ENCODE data around the gene RELN.

The RELN gene

DNA sequence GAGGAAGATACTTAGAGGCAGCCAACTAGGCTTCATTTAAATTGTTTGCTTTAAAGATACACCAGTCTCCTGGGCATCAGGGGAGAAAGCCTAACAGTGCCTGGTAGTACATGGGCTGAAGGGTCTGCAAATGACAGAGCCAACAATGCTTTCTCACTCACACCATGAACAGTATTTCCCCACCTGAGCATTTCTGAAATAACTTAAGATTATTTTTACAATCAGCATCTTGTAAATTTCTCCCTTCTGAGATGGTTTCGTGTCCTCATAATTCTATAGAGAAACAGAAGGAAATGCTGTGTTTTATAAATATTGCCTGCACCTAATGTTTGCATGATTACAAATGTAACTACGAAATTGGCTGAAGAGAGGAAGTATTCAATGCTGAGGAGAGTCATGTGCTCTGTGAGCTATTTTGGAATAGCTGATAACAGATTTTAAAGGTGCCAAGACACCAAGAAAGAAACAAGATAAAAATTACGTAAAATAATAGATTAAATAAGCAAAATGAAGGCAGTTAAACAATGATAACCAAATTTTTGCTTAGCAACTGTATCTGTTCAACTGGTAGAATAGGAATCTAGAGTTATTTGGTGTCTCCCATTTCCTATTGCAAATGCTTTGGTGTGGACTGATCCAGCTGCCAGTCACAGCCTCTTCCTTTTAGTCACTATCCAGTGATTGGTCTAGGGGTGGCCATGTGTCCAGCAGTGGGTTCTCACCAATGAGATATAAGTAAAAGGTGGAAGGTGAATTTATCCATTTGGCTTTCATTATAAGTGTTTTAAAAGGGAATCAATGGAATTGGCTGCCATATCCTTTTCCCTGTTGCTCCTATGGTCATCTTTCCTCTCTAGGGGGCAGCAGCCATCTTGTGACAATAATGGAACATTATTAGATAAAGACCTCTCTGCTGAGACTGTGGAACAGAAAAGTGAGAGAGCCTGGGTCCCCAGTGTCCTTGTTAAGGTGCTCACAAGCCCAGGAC, 375.5 kb downstream of the RELN start:
- DNase-seq, result peak; percentile 66

DNA sequence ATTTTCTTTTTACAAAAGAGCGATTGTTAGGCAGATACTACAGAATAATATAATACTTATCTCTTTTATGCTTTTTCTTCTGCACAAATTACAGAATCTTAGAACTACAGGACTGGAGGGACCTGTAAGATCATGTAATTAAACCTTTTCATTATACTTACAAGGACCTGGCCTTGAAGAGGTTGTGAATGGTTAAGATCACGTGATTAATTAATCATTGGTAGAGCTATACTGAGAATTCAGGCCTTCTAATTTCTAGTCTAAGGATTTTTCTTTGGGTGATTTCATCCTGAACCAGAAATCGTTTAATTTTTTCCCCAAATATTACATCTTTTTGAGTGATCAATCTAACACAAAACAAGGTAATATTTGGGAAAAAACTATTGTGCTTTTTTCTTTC, 379.7 kb downstream of the RELN start:
- no peak for DNase-seq

- peak; percentile 37 for DNase-seq
Observed at GRCh38 chr7:103605640-103606039, 383.8 kb downstream of the RELN start.

DNA sequence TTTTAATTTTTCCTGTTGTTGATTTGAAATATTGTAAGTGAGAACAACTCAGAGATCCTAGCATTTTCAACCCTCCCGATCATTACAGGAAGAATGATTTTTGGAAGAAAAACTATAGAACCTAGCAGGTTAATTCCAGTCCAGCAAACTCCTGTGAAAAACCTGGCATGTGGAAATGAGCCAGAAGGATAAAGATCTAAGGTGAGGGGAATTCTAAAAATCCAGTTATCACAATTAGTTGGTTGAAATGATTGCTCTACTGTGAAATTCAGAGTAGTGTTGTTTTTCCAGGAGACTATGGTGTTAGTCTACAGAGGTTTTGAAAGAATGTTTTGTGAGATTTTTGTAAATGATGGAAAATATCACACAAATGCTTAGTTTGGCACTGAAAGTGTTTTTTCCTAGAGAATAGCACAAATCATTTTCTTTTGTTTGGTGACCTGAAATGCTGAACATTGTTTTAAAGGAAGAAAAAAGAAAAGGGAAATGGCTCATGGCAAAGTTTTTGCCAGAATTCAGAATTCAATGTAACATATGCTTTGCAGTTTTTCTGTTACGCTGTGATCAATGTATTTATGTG, 391.0 kb downstream of the RELN start:
- DNase-seq, result no peak

GRCh38 chr7:103597606-103598005, 391.9 kb downstream of the RELN start:
- DNase-seq, result no peak

GRCh38 chr7:103594186-103594585, 395.3 kb downstream of the RELN start:
- DNase-seq, result no peak

- DNase-seq, result no peak
Observed at GRCh38 chr7:103593691-103594090, 395.8 kb downstream of the RELN start.

DNA sequence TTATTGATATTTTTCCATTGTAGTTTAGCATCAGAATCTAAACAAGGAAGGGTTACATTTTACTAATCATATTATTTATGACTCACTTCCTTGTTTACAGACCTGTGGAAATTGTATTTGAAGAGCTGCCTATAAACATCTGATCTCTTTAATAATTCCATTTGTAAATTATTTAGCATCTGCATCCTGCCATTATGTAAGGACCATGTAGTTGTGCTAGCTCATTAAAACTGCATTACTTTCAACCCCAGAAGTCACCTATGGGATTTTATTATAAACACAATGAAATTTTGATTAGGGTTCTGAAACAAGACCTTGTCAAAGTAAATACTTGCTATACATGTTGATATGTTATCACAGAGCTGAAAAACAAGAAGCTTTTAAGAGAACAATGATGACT, 396.6 kb downstream of the RELN start:
- DNase-seq, result no peak

- no peak for DNase-seq
Observed at GRCh38 chr7:103592187-103592586, 397.3 kb downstream of the RELN start.

- no peak for DNase-seq
Observed at GRCh38 chr7:103580031-103580430, 409.4 kb downstream of the RELN start.

DNA sequence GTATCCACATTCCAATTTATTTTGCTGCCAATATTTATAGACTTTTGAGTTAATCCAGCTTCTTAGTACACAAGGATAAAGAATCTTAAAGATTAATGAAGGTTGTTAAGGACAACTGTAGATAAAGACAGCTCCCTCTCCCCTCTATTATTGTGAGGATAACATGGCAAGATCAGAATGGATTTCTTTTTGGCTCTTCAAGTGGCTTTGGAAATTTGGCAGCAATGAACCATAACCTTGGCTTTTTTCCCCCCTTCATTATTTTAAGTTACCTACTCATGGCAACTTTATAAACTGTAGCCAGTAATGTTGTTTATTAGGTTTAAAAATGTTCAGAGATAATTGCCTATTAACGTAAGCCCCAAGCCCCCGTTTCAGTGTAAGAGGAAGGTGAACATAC, 412.4 kb downstream of the RELN start:
- no peak for DNase-seq

GRCh38 chr7:103576641-103577040, 412.8 kb downstream of the RELN start:
- no peak for DNase-seq

DNA sequence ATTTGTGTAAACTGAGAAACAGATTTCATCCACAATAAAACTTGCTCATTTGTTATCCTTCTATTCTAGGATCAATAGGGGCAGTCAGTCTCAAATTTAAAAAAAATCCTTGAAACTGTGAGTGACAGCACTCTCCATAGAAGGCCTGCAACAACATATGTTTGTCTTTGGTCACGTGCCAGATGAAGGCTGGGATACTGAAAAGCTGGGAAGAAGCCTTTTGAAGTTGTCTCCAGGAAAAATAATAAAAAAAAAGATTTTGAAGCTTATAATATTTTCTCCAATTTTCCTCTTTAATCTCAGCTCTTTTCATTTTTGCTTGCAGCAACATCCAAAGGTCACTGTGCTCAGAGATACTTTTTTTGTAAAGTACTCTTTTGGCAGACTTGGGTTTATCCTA, 414.9 kb downstream of the RELN start:
- DNase-seq, result peak; percentile 20

DNA sequence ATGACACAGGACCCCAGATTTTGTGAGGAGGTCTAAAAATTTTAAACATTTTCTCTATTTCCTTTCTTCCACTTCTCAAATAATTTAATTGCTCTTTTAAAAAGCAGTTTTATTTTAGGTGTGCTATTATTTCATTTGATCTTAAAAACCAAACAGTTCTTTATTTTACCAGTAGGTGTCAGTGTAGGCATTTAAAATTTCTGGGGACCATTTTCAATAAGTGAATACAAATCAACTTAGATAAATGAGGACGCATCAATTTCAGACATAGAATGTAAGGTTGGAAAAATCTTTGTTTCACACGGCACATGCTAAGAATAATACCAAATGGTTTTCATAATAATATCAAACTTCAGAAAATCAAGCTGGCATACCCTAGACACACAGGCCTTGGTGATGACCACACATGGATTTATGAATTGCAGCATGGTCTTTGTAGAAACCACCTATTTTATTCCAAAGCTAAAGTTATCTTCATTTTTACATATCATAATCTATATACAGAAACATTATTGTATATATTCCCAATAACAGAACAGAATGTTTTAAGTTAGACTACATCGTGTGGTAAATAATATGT, 415.9 kb downstream of the RELN start:
- DNase-seq, result peak; percentile 55

- no peak for DNase-seq
Observed at GRCh38 chr7:103571586-103571985, 417.9 kb downstream of the RELN start.

GRCh38 chr7:103569621-103570305, 419.7 kb downstream of the RELN start:
- DNase-seq, result no peak

DNA sequence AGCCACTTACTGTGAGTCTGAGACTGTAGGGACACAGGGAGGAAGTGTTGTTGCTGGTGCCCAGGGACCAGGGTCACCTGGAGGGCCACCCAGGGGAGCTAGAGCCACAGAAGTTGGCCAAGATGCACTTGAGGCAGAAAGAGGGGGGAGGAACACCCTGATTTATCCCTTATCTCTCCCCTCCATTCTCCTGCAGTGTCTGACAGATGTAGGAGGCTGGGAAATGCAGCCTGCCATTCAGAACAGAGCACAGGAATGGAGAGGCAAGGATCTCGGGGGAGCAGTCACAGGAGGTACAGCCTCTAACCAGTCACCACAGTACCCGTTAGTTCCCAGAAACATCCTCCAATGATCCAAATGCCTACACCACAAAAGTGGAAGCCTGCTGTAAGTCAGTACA, 425.0 kb downstream of the RELN start:
- no peak for DNase-seq

GRCh38 chr7:103560136-103560535, 429.3 kb downstream of the RELN start:
- DNase-seq, result no peak

- DNase-seq, result no peak
Observed at GRCh38 chr7:103551016-103551415, 438.4 kb downstream of the RELN start.

- no peak for DNase-seq
Observed at GRCh38 chr7:103549786-103550185, 439.7 kb downstream of the RELN start.

GRCh38 chr7:103547451-103548284, 441.8 kb downstream of the RELN start:
- no peak for DNase-seq

- DNase-seq, result no peak
Observed at GRCh38 chr7:103542470-103542869, 447.0 kb downstream of the RELN start.

Data from NCI-H82 (cell line).